Activated CD4-positive, CD25-positive, alpha-beta regulatory T cell treated with anti-CD3 and anti-CD28 coated beads, Interleukin-2, amount 50 U/mL, for 72 hours (primary cell): Measurements from ENCODE around the gene WDR7.

Source experiments
- DNase-seq: peaks from one replicate; pipeline ENCODE4 v3.0.0; 2021

The WDR7 gene

DNA sequence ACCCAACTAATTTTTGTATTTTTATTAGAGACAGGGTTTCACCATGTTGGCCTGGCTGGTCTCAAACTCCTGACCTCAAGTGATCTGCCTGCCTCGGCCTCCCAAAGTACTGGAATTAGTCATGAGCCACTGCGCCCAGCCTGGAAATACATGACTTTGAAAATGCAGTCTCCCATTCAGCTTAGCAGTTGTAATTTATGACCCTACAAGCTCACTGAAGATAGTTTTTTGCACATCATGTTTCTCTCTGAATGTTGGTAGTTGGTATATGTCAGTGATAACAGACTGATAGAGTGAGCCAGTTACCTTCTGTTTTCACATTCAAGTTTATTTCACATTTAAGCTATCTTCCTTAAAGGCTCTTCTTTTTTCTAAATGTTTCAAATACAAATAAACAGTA lies 7.1 kb downstream of the WDR7 start:
- DNase-seq = no peak

DNA sequence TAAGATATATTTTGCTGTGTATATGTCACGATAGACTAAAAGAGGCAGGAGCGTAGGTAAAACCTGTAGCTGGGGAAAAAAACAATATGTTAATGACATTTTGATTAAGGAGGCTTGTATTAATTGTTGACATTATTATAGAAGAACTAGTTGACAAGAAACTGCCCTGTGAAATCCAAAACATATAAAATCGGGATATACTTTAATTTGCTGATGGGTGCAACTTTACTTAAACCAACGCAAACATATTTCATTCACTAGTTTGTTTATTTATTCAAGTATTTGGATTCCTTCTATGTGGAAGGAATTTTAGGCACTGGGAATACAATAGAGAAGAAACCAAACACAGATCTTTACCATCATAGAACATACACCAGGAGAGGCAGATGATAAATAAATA lies 8.0 kb downstream of the WDR7 start:
- no peak for DNase-seq

DNA sequence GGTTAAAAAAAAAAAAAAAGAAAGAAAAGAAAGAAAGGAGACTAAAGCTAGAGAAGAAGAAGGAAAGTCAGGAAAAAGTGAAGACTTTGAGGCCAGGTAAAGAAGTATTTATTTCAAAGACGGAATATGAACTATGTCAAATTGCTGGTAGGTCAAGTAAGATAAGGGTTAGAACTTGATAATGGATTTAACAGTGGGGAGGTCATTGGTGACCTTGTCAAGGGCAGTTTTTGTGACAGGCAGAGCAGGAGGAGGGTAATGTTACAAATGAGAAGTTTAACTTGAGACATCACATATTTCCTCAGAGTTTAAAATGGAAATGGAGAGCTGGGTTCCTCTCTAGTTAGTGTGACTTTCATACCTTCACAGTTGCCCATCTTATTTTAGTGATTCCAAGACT lies 9.5 kb downstream of the WDR7 start:
- DNase-seq = no peak

DNA sequence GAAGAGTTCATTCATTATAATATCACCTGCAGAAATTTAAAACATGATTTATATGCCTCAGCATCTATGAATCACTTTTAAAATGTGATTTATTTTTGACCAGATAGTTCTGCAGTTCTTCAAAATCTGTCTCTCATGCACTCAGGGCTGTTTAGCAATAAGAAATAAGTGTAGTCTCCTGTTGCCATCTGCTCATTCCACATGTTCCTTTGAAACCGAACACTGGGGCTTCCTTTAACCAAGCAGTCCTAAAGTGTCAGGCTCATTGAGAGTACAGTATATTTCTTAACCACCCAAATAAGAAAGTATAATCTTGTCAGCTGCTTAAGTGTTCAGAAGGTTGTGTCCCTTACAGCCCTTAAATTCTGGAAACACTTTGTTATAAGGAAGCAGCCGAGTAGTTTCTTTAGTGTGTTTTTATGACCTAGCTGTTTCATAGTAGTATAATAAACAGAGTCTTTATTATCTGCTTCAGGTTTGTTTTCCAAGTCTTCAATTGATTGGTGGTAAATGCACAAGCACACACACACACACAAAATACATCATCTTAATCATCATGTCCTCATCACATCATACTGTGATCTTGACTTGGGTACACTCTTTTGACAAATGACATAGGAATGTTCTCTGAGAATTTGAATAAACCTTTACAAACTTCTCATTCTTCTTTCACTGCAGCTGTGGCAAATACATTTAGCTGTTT lies 10.4 kb downstream of the WDR7 start:
- no peak for DNase-seq

DNA sequence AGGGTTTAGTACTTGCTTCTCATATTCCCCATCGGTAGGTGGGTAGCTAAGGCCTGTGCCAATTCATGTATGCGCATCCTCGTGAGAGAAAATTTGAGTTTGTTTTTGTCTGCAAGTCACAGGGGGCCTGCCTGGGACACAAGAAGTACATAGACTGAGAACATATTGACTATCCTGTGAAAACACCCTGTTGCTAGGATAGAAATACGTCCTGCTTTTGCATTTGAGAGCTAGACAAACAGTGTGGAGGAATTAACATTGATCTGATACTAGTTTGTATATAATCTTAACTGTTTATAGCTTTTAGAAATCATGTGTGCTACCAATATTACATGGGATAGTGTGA lies 10.9 kb downstream of the WDR7 start:
- no peak for DNase-seq

DNA sequence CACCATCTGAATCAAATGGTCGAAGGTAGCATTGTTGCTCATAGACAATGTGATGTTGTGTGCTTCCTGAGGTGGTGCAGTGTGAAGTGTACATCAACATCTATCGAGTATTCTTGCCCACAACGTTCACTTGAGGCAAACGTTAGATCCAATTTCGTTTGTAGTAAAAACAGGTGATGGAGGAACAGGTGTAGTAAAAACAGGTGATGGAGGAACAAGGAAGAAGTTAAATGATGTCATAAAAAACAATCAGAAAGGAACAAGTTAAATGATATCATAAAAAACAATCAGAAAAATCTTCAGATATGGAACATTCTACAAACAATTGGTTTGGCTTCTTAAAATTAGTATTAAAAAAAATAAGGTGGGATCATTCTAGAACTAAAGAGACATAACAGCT lies 11.3 kb downstream of the WDR7 start:
- DNase-seq = no peak

DNA sequence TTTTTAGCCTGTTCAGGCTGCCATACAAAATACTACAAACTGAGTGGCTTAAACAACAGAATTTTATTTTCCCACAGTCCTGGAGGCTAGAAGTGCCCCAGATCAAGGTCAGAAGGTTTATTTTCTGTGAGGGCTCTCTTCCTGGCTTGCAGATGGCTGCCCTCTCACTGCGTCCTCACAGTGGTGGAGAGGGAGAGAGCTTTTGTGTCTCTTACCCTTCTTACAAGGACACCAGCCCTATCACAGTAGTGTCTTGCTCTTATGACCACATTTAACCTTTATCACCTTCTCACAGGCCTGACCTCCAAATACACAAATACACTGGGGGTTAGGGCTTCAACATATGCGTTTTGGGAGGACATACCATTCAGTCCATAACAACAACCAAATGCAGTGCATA lies 11.7 kb downstream of the WDR7 start:
- DNase-seq = no peak

DNA sequence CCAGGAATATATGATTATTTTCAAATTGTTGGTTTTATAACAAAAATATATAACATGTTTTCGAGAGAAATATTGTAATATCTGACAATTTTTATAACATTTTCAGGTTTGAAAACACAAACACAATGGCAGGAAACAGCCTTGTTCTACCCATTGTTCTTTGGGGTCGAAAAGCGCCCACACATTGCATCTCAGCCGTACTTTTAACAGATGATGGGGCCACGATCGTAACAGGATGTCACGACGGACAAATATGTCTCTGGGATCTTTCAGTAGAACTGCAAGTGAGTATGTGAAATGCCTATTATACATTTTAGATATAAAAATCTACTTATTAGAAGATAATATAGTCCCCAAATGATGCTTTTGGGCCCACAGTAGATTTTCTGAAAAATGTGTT lies 21.2 kb downstream of the WDR7 start:
- no peak for DNase-seq

DNA sequence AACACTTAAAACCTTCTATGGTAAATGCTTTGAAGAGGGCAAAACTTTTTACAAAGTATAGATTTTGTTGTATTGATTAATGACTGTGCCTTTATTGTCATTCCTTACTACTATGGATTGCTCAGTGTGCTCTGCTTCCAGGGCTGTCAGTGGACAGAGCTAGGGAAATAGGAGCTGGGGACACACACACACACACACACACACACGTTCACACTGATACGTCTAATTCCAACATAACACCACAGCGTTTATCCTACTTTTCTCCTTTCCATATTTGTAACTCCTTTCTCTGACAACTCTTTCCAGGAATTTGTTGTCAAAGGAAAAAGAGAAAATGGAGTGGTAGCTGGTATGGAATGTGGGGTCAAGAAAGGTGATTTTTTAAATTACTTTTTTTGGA lies 21.8 kb downstream of the WDR7 start:
- DNase-seq = no peak

DNA sequence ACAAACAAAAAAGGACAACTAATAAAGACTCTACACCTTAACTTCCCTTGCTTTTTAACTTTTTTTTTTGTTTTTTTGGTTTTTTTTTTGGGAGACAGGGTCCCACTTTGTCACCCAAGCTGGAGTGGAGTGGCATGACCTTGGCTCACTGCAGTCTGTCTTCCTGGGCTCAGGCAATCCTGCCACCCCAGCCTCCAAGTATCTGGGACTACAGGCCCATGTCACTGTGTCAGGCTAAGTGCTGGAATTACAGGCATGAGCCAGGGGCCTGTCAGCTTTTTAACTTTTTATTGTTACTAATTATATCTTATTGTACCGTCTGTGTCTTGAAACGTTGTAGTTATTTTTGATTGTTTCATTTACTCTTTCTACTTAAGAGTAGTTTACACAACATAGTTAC lies 25.5 kb downstream of the WDR7 start:
- DNase-seq = no peak

DNA sequence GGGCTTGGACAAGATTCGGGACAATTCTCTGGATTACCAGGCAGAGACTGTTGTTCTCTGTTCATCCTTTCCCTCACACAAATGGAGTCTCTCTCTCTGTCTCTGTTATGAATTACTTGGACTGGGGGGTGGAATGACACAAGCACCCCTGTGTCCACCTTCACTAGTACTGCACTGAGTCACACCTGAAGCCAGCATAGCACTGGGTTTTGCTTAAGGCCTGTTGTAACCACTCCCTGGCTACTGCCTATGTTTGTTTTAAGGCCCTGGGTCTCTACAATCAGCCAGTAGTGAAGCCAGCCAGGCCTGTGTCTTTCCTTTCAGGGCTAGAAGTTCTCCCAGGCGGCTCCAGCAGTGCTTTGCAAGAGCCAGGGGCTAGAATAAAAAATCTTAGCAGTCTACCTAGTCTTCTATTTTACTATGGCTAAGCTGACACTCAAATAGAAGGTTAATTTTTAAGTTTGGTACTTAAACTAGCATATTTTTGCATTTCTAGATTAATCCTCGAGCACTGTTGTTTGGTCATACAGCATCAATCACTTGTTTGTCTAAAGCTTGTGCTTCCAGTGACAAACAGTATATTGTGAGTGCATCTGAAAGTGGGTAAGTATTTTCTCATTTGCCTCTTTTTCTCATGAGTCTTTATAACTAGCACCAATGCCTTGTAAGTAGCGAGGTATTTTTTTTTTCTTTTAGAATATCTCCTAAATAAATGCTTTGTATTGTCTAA lies 27.8 kb downstream of the WDR7 start:
- DNase-seq = no peak

DNA sequence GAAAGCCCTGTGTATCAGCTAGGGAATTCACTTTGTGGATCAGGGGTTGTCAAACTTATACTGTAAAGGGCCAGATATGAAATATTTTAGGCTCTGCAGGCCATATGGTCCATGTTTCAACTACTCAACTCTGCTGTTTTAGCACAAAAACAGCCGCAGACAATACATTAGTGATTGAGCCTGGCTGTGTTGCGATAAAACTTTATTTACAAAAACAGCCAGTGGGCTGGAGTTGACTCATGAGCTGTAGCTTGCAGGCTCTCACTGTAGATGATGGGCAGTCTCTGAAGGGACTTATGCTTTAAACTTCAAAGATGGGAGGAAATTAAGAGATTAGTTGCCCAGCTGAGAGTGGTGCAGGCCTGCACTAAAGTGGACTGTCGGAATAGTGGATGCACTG lies 33.1 kb downstream of the WDR7 start:
- DNase-seq = no peak

DNA sequence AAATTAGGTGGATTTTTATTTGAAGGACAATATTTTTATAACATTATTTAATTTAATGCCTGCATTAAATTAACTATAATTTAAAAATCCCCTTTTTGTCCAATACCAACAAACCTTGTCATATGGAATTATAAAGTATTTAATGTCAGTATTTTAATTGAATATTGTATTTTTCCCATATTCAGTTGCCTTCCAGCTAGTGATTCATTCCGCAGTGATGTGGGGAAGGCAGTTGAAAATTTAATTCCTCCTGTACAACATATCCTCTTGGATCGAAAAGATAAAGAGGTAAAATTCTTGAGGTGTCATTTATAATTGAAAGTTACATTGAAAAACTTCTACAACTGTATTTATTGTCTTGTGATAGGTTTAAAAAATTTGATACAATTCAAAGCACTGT lies 40.4 kb downstream of the WDR7 start:
- DNase-seq = no peak

DNA sequence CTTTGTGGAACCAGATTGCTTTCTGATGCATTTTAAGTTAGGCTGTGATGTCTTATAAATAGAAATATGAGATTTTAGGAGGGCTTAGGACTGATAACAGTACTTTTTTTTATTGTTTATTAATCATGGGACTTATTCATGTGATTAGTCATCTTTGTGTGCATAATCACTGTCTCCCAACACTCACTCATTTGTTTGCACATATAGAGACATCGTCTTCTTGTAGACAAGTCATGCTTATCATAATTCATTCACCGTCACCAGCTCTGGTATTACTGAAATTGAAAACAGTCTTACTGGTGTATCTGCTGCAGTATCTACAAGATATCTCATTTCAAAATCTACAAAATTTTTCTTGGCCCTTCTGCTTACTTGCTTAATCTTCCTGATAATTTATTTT lies 45.8 kb downstream of the WDR7 start:
- no peak for DNase-seq

DNA sequence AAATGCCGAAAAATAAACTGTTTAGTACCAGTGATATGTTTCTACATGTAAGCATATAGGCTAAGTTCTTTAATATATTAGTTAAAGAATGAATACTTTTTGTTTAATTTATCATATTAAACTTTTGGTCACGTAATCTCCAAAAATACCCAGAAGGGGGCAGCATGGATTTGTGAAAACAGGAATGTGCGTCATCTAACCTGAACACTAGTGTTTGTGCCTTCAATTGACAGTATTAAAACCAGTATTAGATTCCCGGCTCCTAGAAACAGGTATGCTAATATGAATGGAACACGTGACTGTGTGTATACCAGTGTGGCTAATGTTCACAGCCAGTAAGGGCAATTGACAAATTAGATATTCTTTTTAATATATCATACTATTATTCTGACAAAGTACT lies 51.8 kb downstream of the WDR7 start:
- no peak for DNase-seq

DNA sequence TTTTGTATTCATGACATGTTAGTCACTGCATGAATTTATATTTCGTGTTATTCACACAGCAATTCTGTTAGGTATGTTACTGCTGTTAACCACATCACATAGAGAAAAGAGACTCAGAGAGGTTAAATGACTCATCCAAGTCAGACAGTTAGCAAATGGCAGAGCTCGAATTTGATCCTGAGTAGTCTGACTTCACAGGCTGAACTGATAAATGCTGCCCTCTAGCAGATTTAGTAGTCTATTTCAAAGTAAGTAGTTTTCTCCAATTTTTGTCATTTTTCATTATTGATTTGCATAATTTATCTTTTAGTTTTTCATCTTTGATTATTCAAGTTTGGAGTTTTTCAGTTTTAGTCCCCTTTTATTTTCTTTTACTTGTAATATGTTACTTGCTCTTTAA lies 58.3 kb downstream of the WDR7 start:
- no peak for DNase-seq

DNA sequence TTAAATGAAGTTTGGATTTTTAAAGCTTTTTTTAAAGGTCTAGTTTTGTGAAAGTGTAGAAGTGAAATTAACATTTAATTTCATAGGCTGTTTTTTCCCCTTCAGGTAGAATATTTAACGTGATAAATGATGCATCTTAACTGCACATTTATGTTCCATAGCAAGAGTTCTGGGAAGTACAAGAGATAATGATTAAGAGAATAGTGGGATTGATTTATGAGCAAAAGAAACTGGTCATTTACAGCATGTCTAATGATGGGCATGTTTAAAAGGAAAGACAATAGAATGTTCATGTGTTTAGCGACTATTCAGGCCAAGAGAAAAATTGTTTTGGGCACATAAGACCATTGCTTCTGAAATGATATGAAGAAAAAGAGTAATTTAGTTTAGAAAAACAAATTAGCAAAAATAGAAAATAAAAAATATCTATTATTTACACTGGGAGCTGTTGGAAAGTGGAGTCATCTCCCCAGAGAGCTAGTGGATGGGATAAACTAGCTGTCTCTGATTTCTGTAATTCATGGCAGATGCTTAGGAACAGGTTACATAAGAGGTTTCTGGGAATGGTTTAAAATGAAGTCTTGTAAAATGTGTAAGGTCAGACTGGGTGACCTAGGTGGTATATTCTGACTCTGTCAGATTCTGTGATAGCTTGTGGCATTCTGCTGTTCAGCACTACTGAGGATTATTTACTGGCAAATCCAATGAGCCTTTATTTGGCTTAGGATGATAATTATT lies 60.7 kb downstream of the WDR7 start:
- no peak for DNase-seq

DNA sequence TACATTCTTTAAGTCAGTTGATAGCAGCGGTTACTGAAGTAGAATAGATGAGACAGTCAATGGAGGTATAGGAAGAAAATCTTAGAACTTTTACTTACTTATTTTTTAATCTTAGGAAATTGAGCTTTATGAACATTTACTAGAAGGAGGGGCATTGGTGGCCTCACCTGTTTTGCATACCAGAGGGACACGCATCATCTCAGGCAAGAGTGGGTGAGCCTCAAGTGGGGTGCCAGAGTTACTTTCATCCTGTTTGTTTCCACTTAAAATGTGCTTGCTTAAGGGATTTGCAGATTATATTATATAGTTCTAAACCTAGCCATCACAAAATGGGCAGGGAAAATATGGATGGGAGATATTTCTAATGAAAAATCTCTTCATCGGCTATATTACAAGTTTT lies 61.6 kb downstream of the WDR7 start:
- no peak for DNase-seq

DNA sequence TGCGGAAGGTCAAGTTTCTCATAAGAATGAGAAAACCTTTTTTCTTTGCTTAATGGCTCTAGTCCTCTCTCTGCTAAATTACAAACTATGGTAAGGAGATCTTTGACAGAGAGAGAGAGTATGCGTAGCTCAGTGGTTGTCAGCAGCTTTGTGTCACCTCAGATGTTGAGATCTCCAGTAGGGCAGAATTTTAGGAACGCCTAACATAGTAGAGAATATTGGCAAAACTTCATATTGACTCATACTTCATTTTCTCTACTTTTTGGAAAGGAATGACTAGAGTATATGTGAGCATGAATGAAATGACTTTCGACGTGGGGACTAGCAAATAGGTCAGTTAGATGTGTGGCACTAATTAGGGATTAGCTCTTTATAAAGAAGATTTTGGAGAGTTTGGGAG lies 64.0 kb downstream of the WDR7 start:
- DNase-seq = no peak

DNA sequence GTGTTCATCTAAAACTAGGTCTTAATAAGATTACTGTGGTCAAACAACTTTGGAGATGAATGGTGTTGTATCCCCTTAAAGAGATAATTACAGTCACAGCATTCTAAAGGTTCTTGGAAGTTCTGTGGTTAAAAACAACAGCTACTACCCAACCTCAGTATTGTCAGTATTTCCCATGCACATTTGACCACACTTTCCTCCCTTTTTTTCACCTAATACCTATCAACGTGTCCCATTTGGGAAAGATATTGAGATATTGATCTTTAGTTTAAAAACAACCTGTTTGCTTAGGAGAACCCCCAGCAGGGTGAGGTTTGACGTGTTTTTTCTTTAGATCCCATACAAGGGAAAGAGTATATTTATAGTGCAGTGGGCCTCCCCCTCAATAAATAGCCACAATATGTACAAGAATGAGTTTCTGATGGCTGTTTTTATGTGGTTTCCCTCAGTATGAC lies 65.6 kb downstream of the WDR7 start:
- no peak for DNase-seq

DNA sequence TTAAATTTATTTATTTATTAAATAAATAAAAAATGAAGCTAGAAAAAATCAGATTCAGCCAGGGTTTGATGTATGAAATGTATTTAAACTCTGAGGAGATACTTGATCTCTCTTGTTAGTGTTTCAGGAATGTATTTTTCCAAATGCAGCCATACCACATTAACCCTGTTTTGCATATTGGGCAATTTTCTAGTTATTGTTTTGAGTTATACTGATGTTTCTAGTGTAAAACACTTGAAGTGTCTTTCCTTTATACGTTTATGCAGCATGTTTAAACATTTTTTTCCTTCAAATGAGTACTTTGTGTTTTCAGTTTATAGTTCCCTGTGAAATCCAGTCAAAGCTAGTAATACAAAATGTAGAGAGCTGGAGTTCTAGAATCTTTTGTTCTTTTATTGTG lies 69.9 kb downstream of the WDR7 start:
- DNase-seq = no peak

DNA sequence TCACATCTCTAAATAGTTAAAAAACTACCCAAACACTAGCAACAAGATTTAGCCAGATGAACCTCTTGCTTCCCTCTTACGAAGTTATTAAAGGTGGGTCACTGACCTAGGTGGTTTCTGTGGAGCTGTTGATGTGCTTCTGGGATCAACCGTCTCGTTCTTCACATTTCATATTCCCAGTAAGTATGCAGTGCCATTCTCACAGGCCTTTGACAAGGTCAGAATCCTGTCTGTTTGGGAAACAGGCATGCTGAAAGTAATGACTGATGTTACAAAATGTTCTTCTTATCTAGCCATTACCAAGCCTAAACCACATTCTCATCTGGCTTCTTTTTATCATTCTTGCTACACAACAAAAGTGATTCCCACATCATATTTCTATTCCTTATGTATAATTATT lies 70.3 kb downstream of the WDR7 start:
- no peak for DNase-seq

DNA sequence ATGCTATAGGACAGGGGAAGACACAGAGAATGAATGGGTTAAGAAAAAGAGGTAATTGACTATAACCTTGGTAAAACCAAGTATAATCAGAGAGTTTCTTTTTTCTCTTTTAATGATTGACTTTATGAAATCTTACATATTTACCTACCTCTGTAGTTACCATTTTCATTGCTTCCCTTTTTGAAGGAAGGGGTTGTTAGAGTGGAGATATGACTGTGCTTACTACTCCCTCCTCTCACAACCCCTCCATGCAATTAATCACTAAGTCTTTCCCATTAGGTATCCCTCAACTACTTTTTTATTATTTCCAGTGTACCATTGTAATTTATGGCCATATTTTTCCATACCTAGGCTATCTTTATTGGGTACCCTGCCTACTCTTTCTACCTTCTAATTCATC lies 71.4 kb downstream of the WDR7 start:
- no peak for DNase-seq

DNA sequence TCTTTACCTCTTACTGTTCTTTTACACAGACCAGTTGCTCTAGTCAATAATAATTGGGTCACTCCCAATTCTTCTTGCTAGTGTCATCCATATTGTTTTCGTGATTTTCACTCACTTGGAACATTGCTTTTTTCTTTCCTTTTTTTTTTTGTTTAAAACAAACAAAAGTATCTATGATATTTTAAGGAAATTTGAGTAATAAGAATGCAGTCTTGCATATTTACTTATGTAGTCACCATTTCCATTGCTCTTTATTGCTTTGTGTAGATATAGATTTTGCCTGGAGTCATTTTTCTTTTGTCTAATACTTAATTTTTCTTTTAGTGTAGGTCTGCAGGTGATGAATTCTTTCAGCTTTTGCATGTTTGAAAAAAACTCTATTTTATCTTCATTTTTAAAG lies 71.9 kb downstream of the WDR7 start:
- no peak for DNase-seq
